Neural cell (in vitro differentiated cells): ENCODE results near the gene PIAS2. TPM values are rescaled to one million over a fixed set of nuclear protein-coding genes. Genes with fewer than 3 reads are reported as not detected.
"Not testable (repeated sequence)": the region's sequence is repeated elsewhere in the genome, so short reads cannot be mapped to it uniquely, and the experiment has no call there.

Source experiments
- H2AFZ ChIP-seq: fragments of 200-600, 300-800 bp; sonication (generic), shearing (Covaris generic); 2 replicates; pipeline ENCODE4 v1.6.0; 2014; ENCODE audit warnings: low read depth, mild to moderate bottlenecking, antibody characterized with exemption, low read length, moderate library complexity
- H3F3A ChIP-seq: fragments of 200-600 bp; shearing (Covaris generic); 2 replicates; pipeline ENCODE4 v1.6.1; 2016; ENCODE audit warnings: mild to moderate bottlenecking, moderate library complexity, mixed read lengths, antibody characterized with exemption, low read length; ENCODE audit not compliant: insufficient read depth, poor library complexity, severe bottlenecking
- H3K27ac ChIP-seq: fragments of 200-600, 300-800 bp; sonication (generic), shearing (Covaris generic); 2 replicates; pipeline ENCODE4 v1.5.1; 2014; ENCODE audit warnings: mild to moderate bottlenecking, low read length, moderate library complexity
- H3K27me3 ChIP-seq: fragments of 300-800, 200-600 bp; sonication (generic), shearing (Covaris generic); 2 replicates; pipeline ENCODE4 v1.6.0; 2014; ENCODE audit warnings: mild to moderate bottlenecking, low read depth, low read length, moderate library complexity; ENCODE audit not compliant: insufficient read depth
- H3K36me3 ChIP-seq: fragments of 300-800, 200-600 bp; sonication (generic), shearing (Covaris generic); 2 replicates; pipeline ENCODE4 v1.5.1; 2014; ENCODE audit warnings: mild to moderate bottlenecking, antibody characterized with exemption, low read length, moderate library complexity; ENCODE audit not compliant: insufficient read depth
- H3K4me2 ChIP-seq: fragments of 300-800, 200-600 bp; sonication (generic), shearing (Covaris generic); 2 replicates; pipeline ENCODE4 v1.6.0; 2014; ENCODE audit warnings: mild to moderate bottlenecking, low read length
- H3K4me3 ChIP-seq: fragments of 300-800, 200-600 bp; sonication (generic), shearing (Covaris generic); 2 replicates; pipeline ENCODE4 v1.5.1; 2014; ENCODE audit warnings: mild to moderate bottlenecking, low read length, moderate library complexity
- H3K79me2 ChIP-seq: fragments of 200-600 bp; shearing (Covaris generic); replicated peaks from 2 replicates; pipeline ENCODE4 v1.6.0; 2014; ENCODE audit warnings: mild to moderate bottlenecking, low read length, moderate library complexity; ENCODE audit not compliant: insufficient read depth
- H3K9ac ChIP-seq: fragments of 300-800, 200-600 bp; sonication (generic), shearing (Covaris generic); 2 replicates; pipeline ENCODE4 v1.6.1; 2016; ENCODE audit warnings: mild to moderate bottlenecking, low read length, mixed read lengths
- H3K9me2 ChIP-seq: fragments of 200-600 bp; shearing (Covaris generic); 2 replicates; pipeline ENCODE4 v1.6.1; 2016; ENCODE audit warnings: mild to moderate bottlenecking, low read length, mixed read lengths; ENCODE audit not compliant: insufficient read depth
- H3K9me3 ChIP-seq: fragments of 200-600, 300-800 bp; sonication (generic), shearing (Covaris generic); 2 replicates; pipeline ENCODE4 v1.6.1; 2016; ENCODE audit warnings: mild to moderate bottlenecking, mixed run types, low read length, moderate library complexity, mixed read lengths
- H4K20me1 ChIP-seq: fragments of 200-600 bp; shearing (Covaris generic); 2 replicates; pipeline ENCODE4 v1.6.1; 2016; ENCODE audit warnings: mild to moderate bottlenecking, mixed run types; ENCODE audit not compliant: insufficient read depth
- CTCF ChIP-seq: fragments of 450-650 bp; IDR thresholded peaks from 2 replicates; pipeline ENCODE4 v1.5.1; 2014; ENCODE audit warnings: antibody characterized with exemption, mild to moderate bottlenecking, moderate library complexity; ENCODE audit not compliant: poor library complexity, severe bottlenecking
- EP300 ChIP-seq: fragments of 450-650 bp; conservative IDR thresholded peaks from 2 replicates; pipeline ENCODE4 v1.6.1; 2014; ENCODE audit warnings: antibody characterized with exemption, mild to moderate bottlenecking, moderate library complexity; ENCODE audit not compliant: poor library complexity, severe bottlenecking
- EZH2 ChIP-seq: fragments of 200-600, 300-800 bp; shearing (Covaris generic), sonication (generic); IDR thresholded peaks from 2 replicates; pipeline ENCODE4 v1.6.1; 2014; ENCODE audit warnings: antibody characterized with exemption, low read length, borderline replicate concordance, mild to moderate bottlenecking; ENCODE audit not compliant: insufficient read depth, poor library complexity, severe bottlenecking
- MXI1 ChIP-seq: fragments of 450-650 bp; conservative IDR thresholded peaks from 2 replicates; pipeline ENCODE4 v1.6.1; 2014; ENCODE audit warnings: antibody characterized with exemption, mild to moderate bottlenecking; ENCODE audit not compliant: poor library complexity, severe bottlenecking
- POLR2AphosphoS5 ChIP-seq: IDR thresholded peaks from 2 replicates; pipeline ENCODE4 v1.6.1; 2012
- RAD21 ChIP-seq: fragments of 450-650 bp; conservative IDR thresholded peaks from 2 replicates; pipeline ENCODE4 v1.6.1; 2014; ENCODE audit warnings: antibody characterized with exemption, mild to moderate bottlenecking, moderate library complexity
- SMC3 ChIP-seq: fragments of 450-650 bp; conservative IDR thresholded peaks from 2 replicates; pipeline ENCODE4 v1.6.1; 2014; ENCODE audit warnings: antibody characterized with exemption, mild to moderate bottlenecking, moderate library complexity; ENCODE audit not compliant: poor library complexity
- TAF1 ChIP-seq: IDR thresholded peaks from 2 replicates; pipeline ENCODE4 v1.6.1; 2012; ENCODE audit warnings: low read depth
- polyA minus RNA-seq: library from RNA; depleted of rRNA, polyadenylated mRNA; stranded (reverse); fragments of >200 nt; gene quantifications from 2 replicates; pipeline ENCODE4 v1.2.3, GENCODE V29; 2014
- polyA plus RNA-seq: library from polyadenylated mRNA; depleted of rRNA; stranded (reverse); fragments of >200 nt; gene quantifications from 2 replicates; pipeline ENCODE4 v1.2.3, GENCODE V29; 2014
- TF ChIP-seq, protein P1 (sequence below): IDR thresholded peaks from 2 replicates; pipeline ENCODE4 v1.6.1; 2012; ENCODE audit warnings: borderline replicate concordance

Gene PIAS2, protein sequence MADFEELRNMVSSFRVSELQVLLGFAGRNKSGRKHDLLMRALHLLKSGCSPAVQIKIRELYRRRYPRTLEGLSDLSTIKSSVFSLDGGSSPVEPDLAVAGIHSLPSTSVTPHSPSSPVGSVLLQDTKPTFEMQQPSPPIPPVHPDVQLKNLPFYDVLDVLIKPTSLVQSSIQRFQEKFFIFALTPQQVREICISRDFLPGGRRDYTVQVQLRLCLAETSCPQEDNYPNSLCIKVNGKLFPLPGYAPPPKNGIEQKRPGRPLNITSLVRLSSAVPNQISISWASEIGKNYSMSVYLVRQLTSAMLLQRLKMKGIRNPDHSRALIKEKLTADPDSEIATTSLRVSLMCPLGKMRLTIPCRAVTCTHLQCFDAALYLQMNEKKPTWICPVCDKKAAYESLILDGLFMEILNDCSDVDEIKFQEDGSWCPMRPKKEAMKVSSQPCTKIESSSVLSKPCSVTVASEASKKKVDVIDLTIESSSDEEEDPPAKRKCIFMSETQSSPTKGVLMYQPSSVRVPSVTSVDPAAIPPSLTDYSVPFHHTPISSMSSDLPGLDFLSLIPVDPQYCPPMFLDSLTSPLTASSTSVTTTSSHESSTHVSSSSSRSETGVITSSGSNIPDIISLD
- polyA plus RNA-seq (32.1 and 38.0 TPM in 2 replicates), polyA minus RNA-seq (87.2 and 105 TPM in 2 replicates)

- H3K36me3 ChIP-seq = no peaks in the 10 kb centered on the region
- TF ChIP-seq POLR2AphosphoS5 (peak; percentile 81), RAD21 (peak; percentile 34), TAF1 (peak; percentile 77), EZH2 (no peak), EP300 (peak; percentile 53), MXI1 (peak; percentile 68), SMC3 (peak; percentile 37), CTCF (peak; percentile 31)
- TF ChIP-seq, protein P1, sequence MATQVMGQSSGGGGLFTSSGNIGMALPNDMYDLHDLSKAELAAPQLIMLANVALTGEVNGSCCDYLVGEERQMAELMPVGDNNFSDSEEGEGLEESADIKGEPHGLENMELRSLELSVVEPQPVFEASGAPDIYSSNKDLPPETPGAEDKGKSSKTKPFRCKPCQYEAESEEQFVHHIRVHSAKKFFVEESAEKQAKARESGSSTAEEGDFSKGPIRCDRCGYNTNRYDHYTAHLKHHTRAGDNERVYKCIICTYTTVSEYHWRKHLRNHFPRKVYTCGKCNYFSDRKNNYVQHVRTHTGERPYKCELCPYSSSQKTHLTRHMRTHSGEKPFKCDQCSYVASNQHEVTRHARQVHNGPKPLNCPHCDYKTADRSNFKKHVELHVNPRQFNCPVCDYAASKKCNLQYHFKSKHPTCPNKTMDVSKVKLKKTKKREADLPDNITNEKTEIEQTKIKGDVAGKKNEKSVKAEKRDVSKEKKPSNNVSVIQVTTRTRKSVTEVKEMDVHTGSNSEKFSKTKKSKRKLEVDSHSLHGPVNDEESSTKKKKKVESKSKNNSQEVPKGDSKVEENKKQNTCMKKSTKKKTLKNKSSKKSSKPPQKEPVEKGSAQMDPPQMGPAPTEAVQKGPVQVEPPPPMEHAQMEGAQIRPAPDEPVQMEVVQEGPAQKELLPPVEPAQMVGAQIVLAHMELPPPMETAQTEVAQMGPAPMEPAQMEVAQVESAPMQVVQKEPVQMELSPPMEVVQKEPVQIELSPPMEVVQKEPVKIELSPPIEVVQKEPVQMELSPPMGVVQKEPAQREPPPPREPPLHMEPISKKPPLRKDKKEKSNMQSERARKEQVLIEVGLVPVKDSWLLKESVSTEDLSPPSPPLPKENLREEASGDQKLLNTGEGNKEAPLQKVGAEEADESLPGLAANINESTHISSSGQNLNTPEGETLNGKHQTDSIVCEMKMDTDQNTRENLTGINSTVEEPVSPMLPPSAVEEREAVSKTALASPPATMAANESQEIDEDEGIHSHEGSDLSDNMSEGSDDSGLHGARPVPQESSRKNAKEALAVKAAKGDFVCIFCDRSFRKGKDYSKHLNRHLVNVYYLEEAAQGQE = peak; percentile 51
- H3K9me3 ChIP-seq = no peaks in the 10 kb centered on the region
- peaks cover 34% of the 10 kb centered on the region for H3K79me2 ChIP-seq
- H4K20me1 ChIP-seq = no peaks in the 10 kb centered on the region
- H3K4me3 ChIP-seq = peak within 1 kb of the TSS; percentile 87
- no peaks in the 10 kb centered on the region for H3F3A ChIP-seq
- H2AFZ ChIP-seq = peak within 1 kb of the TSS; percentile 97
- H3K4me2 ChIP-seq = peak within 1 kb of the TSS; percentile 71
- H3K9me2 ChIP-seq = no peaks in the 10 kb centered on the region
- peak within 1 kb of the TSS; percentile 61 for H3K27ac ChIP-seq
- no peaks in the 10 kb centered on the region for H3K27me3 ChIP-seq
- H3K9ac ChIP-seq = peak within 1 kb of the TSS; percentile 82
These were observed at the start of gene PIAS2, which contains the start of gene KATNAL2 for GRCh38 chr18:46917108-46917802. Gene PIAS2, minus strand, starts transcription at chr18:46917507. Its CDS starts 162 bp downstream, at chr18:46917345. Gene KATNAL2, plus strand, starts transcription at chr18:46917602. Its CDS starts 29,271 bp downstream, at chr18:46946873.

DNA sequence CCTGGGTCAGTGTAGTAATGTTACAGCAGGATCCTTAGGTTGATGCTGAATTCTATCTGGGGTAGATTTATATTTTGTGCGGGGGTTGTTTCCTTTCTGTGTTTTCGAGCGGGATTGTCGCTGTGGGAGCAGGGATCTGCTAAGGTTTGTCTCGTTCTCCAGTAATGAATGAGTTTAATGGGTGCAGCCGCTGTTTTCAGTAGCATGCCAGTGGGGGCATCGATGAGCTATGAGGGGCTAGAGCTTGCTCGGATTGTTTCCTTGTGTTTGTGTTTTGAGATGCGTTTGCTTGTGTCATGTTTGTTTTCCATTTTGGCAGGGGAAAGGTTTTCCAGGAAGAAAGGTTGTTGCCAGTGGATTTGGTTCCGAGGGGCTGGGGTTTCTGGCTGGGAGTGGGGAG lies 49.0 kb upstream of the PIAS2 start:
- H3K27me3 ChIP-seq, H3K79me2 ChIP-seq, H3K36me3 ChIP-seq, H3F3A ChIP-seq, H3K4me3 ChIP-seq, H3K9ac ChIP-seq, H3K4me2 ChIP-seq, H2AFZ ChIP-seq, H3K9me2 ChIP-seq, H4K20me1 ChIP-seq, H3K27ac ChIP-seq, H3K9me3 ChIP-seq: not testable (repeated sequence)

DNA sequence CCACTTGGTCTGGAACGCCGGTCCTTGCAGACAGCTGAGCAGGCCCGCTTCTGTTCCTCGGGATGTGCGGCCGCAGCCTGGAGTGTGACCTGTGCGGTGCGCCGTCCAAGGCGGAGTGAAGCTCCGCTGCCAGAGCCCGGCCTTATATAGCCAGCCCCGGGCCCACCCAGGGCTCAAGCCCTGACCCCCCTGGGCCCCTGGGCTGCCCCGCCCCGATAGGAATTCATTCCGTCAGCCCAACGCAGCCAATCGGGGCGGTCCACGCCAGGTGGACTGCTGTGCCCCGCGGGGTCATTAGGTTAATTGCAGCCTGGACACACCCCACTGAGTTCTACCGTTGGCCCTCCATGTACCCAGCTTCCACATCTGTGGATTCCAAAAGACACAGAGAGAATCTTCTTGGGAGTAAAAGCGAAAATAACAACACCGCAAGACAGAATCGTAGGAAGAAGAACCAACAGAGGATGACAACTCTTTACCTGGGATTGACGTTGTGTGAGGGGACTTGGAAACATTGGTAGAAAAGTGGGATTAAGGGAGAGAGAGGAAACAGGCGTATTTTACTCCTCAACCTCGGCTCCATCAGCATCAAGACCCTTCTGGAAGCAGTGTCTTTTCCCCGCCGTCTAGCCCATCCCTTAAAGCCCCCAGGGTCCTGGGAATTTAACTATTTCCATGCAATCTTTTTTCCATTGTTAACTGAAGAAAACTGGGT lies 47.4 kb upstream of the PIAS2 start:
- H3K9ac ChIP-seq, H3K36me3 ChIP-seq, H3K4me2 ChIP-seq, H3K27me3 ChIP-seq, H3K9me2 ChIP-seq, H3K9me3 ChIP-seq, H3K79me2 ChIP-seq, H4K20me1 ChIP-seq, H3K27ac ChIP-seq, H2AFZ ChIP-seq, H3K4me3 ChIP-seq, H3F3A ChIP-seq: not testable (repeated sequence)

DNA sequence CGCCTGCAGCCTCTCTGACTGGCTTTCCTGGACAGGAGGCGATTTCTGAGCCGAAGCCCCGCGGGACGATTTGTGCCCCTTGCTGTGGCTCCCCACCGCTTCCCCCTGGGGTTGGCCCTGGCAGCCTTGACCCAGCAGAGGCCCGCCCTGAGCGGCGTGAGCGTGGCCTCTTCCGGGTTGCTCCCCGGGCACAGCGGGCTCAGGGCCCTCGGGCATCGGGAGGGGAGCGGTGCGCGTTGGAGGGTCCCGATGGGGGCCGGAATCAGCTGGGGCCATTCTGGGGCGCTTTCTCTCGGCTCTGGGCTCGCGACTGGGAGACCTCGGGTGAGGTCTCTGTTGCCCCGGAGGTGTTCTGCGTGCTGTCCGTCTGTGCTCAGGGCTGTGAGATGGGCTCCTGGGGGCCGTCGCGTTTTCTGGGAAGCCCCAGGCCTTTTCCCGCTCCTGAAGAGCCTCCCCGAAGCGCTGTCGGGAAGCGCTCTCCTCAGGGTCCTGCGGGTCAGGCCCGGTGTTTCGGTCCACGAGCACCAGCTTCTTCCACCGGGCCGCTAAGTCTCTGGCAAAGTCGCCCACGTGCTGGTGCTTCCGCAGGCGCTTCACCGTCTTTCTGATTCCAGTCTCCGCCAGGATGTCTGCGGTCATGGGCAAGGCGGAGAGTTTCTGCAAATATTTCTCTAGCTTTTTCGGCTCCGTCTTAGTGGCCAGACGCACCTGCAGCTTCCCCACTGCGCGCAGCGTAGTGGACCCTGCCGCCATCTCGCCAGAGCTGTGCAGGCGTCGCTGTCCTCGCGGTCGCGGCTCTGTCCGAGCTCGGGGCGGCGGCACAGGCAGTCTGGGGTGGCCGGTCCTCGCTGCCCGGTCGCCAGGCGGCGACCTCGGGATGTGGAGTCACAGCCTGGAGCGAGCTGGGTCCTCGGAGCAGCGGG lies 46.6 kb upstream of the PIAS2 start:
- H3K36me3 ChIP-seq, H3F3A ChIP-seq, H3K9me3 ChIP-seq, H3K9me2 ChIP-seq, H3K79me2 ChIP-seq, H2AFZ ChIP-seq, H3K27me3 ChIP-seq, H3K4me2 ChIP-seq, H3K9ac ChIP-seq, H3K4me3 ChIP-seq, H4K20me1 ChIP-seq, H3K27ac ChIP-seq: not testable (repeated sequence)
